Neural progenitor cell (in vitro differentiated cells): ENCODE data around the gene CFAP74.

Source experiments
- CTCF ChIP-seq: fragments of 200-600 bp; sonication (generic); IDR thresholded peaks from 2 replicates; pipeline ENCODE4 v1.5.1; 2017; ENCODE audit warnings: antibody characterized with exemption, mild to moderate bottlenecking
- EZH2 ChIP-seq: fragments of 200-600 bp; sonication (generic); IDR thresholded peaks from 2 replicates; pipeline ENCODE4 v1.6.1; 2017; ENCODE audit warnings: antibody characterized with exemption, mild to moderate bottlenecking, moderate library complexity

DNA sequence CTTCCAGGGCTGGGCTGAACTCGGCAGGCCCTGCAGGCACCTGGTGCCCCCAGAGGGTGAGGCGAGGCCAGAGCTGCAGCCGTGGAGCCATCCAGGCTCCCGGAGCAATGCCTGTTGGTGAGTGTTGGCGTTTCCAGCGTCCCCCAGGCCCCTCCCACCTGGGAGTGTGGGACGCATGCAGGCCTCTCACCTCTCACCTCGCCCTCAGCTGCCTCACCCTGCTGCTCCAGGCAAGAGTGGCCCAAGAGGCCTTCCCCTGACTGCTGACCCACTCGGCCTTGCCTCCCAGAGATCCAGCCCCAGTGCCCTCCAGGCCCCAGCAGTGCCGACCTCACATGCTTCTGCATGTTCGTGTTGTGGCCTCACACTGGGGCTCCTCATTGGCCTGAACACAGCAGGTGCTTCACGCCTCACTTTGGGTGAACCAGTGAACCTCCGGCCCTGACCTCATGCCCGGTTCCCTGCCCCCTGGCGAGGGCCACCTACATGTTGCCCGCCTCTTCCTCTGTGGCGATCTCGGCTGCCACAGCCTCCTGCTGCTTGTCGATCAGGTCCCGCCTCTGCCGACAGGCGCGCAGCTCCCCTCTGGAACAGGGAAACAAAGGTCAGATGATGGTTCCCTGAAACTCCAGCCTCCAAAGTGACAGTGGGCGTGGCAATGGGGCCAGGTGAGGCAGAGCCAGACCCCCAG lies 17.0 kb downstream of the CFAP74 start:
- no peak for TF ChIP-seq EZH2
- TF ChIP-seq CTCF, result no peak
